GM23338 (cell line): ENCODE results near the gene OAS2. TPM values are rescaled to one million over a fixed set of nuclear protein-coding genes. Genes with fewer than 3 reads are reported as not detected.

Source experiments
- ATAC-seq: fragments of 200-7000 bp; cut with Tn5 transposase; 3 replicates; pipeline ENCODE4 v1.9.1; 2020
- DNase-seq: peaks from one replicate; pipeline ENCODE4 v3.0.0-alpha.2; 2015; ENCODE audit warnings: low spot score
- H2AFZ ChIP-seq: fragments of 200-600 bp; sonication (generic); 2 replicates; pipeline ENCODE4 v1.8.0; 2016; ENCODE audit warnings: antibody characterized with exemption, mild to moderate bottlenecking, moderate library complexity
- H3F3A ChIP-seq: fragments of 200-600 bp; sonication (generic); replicated peaks from 2 replicates; pipeline ENCODE4 v1.8.0; 2017; ENCODE audit warnings: antibody characterized with exemption, mixed run types, low read depth
- H3K27ac ChIP-seq: fragments of 200-600 bp; sonication (generic); 2 replicates; pipeline ENCODE4 v1.6.1; 2016; ENCODE audit warnings: low read depth
- H3K27me3 ChIP-seq: fragments of 200-600 bp; sonication (generic); 2 replicates; pipeline ENCODE4 v1.8.0; 2016; ENCODE audit warnings: mild to moderate bottlenecking, mixed run types, moderate library complexity; ENCODE audit not compliant: insufficient read depth
- H3K36me3 ChIP-seq: fragments of 200-600 bp; sonication (generic); 2 replicates; pipeline ENCODE4 v1.8.0; 2016; ENCODE audit warnings: mild to moderate bottlenecking; ENCODE audit not compliant: insufficient read depth
- H3K4me1 ChIP-seq: fragments of 200-600 bp; sonication (generic); 2 replicates; pipeline ENCODE4 v1.8.0; 2016; ENCODE audit warnings: mild to moderate bottlenecking, moderate library complexity; ENCODE audit not compliant: insufficient read depth
- H3K4me2 ChIP-seq: fragments of 200-600 bp; sonication (generic); 2 replicates; pipeline ENCODE4 v1.7.1; 2017; ENCODE audit warnings: mixed run types
- H3K4me3 ChIP-seq: fragments of 200-600 bp; sonication (generic); 2 replicates; pipeline ENCODE4 v1.6.1; 2016; ENCODE audit warnings: mixed run types
- H3K79me2 ChIP-seq: fragments of 200-600 bp; sonication (generic); replicated peaks from 2 replicates; pipeline ENCODE4 v1.8.0; 2017; ENCODE audit warnings: mild to moderate bottlenecking; ENCODE audit not compliant: insufficient read depth
- H3K9me2 ChIP-seq: fragments of 200-600 bp; sonication (generic); 2 replicates; pipeline ENCODE4 v1.8.0; 2017; ENCODE audit not compliant: insufficient read depth
- H4K20me1 ChIP-seq: fragments of 200-600 bp; sonication (generic); replicated peaks from 2 replicates; pipeline ENCODE4 v1.8.0; 2017; ENCODE audit warnings: mild to moderate bottlenecking; ENCODE audit not compliant: insufficient read depth
- H3K27ac Mint-ChIP-seq: 2 replicates; pipeline ENCODE4 v1.8.0; 2020; ENCODE audit warnings: inconsistent platforms, mild to moderate bottlenecking, moderate library complexity, mixed read lengths
- H3K27me3 Mint-ChIP-seq: 3 replicates; pipeline ENCODE4 v1.8.0; 2022; ENCODE audit warnings: low read depth, mild to moderate bottlenecking, moderate library complexity, mixed read lengths, inconsistent platforms; ENCODE audit not compliant: insufficient read depth, poor library complexity
- H3K36me3 Mint-ChIP-seq: 3 replicates; pipeline ENCODE4 v1.8.0; 2021; ENCODE audit warnings: low read depth, mild to moderate bottlenecking, inconsistent platforms, moderate library complexity, mixed read lengths
- H3K4me1 Mint-ChIP-seq: 3 replicates; pipeline ENCODE4 v1.8.0; 2020; ENCODE audit warnings: mild to moderate bottlenecking, inconsistent platforms, mixed read lengths
- H3K4me3 Mint-ChIP-seq: 3 replicates; pipeline ENCODE4 v1.8.0; 2021; ENCODE audit warnings: moderate library complexity, mild to moderate bottlenecking, inconsistent platforms, mixed read lengths
- H3K9me3 Mint-ChIP-seq: 3 replicates; pipeline ENCODE4 v1.8.0; 2020; ENCODE audit warnings: moderate library complexity, mild to moderate bottlenecking, inconsistent platforms, mixed read lengths
- EZH2 ChIP-seq: fragments of 200-600 bp; sonication (generic); IDR thresholded peaks from one replicate; pipeline ENCODE4 v1.8.0; 2017; ENCODE audit warnings: antibody characterized with exemption, mild to moderate bottlenecking, low read depth; ENCODE audit not compliant: unreplicated experiment
- EZH2phosphoT487 ChIP-seq: fragments of 200-600 bp; sonication (generic); IDR thresholded peaks from one replicate; pipeline ENCODE4 v1.8.1; 2018; ENCODE audit warnings: antibody characterized with exemption; ENCODE audit not compliant: unreplicated experiment
- POLR2AphosphoS5 ChIP-seq: IDR thresholded peaks from 2 replicates; pipeline ENCODE4 v1.6.1; 2016; ENCODE audit warnings: antibody characterized with exemption, low read depth
- polyA plus RNA-seq: library from polyadenylated mRNA; unstranded; fragments of >200 nt; fragmentation: Nextera tagmentation; extraction: Ambion mirVana; gene quantifications from 2 replicates; pipeline ENCODE4 v1.2.1, GENCODE V29; 2016
- total RNA-seq: library from RNA; depleted of rRNA; stranded (reverse); fragments of >200 nt; shearing (Covaris generic); gene quantifications from 2 replicates; pipeline ENCODE4 v1.2.3, GENCODE V29; 2014
- TF ChIP-seq, protein P1 (sequence below): fragments of 250-450 bp; sonication (Bioruptor Pico); IDR thresholded peaks from 2 replicates; pipeline ENCODE4 v1.5.0; 2020; ENCODE audit warnings: mild to moderate bottlenecking, moderate library complexity
- TF ChIP-seq, protein P2 (sequence below): IDR thresholded peaks from one replicate; pipeline ENCODE4 v1.6.1; 2018; ENCODE audit warnings: antibody characterized with exemption; ENCODE audit not compliant: unreplicated experiment

The OAS2 gene
- total and polyA plus RNA-seq, 2 experiments from 2014 or later = 0.10 TPM; not detected in 1

DNA sequence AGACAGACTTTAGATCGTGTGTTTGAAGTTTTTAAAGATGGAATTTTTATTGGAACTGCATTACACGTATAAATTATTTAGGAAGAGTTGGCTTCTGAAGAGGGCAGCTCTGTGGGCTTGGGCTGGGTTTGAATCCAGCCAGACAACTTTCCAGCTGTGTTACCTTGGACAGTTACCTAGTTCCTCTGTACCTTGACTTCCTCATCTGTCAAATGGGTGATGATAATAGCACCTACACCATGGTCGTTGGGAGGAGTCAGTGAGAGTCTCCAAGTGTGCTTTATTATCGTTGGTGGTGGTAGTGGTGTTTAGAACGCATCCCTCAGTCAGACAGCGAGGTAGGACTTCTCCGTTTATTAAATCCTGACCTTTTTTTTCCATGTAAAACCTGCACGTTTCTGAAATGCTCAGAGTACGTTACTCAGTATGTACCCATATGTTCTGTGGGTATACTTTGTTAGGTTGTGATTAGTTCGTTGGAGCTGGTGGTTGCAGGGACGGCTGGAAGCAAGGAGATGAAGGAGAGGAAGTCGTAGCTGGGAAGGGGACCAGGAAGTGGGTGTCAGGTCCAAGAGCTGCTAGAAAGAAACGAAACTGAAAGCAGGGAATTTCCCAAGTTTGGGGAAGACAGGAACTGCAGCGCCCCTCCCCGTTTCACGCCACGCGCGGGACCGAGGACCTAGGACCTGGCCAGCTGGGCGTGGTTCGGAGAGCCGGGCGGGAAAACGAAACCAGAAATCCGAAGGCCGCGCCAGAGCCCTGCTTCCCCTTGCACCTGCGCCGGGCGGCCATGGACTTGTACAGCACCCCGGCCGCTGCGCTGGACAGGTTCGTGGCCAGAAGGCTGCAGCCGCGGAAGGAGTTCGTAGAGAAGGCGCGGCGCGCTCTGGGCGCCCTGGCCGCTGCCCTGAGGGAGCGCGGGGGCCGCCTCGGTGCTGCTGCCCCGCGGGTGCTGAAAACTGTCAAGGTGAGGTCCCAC lies 40.3 kb upstream of the OAS2 start, which contains the start of gene OAS3:
TSS of gene OAS3 (plus strand) at position 734 of the 979 bp plus-strand sequence. CDS start at position 791, 57 bp downstream.
- H3K27ac Mint-ChIP-seq = no peak within 1 kb of the TSS
- peaks cover 20% of the 10 kb centered on the region for H3K27me3 Mint-ChIP-seq
- peak within 1 kb of the TSS; percentile 69 for H3K4me3 Mint-ChIP-seq

DNA sequence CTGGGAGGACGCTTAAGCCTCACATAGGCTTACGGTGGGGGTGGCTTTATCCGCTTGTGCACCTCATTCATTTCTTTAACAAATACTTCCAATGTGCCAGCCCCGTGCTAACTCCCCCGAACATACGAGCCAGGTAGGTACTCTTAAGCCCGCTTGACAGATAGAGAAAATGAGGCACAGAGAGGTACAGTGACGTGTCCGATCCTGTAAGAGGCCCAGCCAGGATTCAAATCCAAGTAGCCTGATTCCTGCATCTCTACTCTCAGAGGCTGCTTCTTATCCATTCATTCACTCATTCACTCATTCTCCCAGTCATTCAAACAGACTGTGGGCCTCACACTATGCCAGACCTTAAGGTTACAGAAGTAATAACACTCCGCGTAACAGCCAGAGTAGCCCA lies 39.6 kb upstream of the OAS2 start:
- peaks cover 4% of the 10 kb centered on the region for H3K4me1 Mint-ChIP-seq
- no peaks in the 10 kb centered on the region for H3K36me3 Mint-ChIP-seq
- Histone ChIP-seq H3K79me2 (no peaks in the 10 kb centered on the region), H3F3A (no peaks in the 10 kb centered on the region), H3K4me1 (no peaks in the 10 kb centered on the region), H2AFZ (peak overlapping the region; percentile 99), H3K36me3 (no peaks in the 10 kb centered on the region), H4K20me1 (no peaks in the 10 kb centered on the region), H3K27ac (no peak overlapping the region), H3K4me3 (peak overlapping the region; percentile 69), H3K4me2 (peak overlapping the region; percentile 88), H3K27me3 (peaks cover 22% of the 10 kb centered on the region), H3K9me2 (no peaks in the 10 kb centered on the region)
- no peak for DNase-seq
- peak overlapping the region; percentile 69 for H3K4me3 Mint-ChIP-seq
- ATAC-seq = no peak
- H3K9me3 Mint-ChIP-seq = no peaks in the 10 kb centered on the region
- peaks cover 20% of the 10 kb centered on the region for H3K27me3 Mint-ChIP-seq
- no peak overlapping the region for H3K27ac Mint-ChIP-seq
- TF ChIP-seq EZH2phosphoT487 (no peak), EZH2 (no peak)
- TF ChIP-seq, protein P1, sequence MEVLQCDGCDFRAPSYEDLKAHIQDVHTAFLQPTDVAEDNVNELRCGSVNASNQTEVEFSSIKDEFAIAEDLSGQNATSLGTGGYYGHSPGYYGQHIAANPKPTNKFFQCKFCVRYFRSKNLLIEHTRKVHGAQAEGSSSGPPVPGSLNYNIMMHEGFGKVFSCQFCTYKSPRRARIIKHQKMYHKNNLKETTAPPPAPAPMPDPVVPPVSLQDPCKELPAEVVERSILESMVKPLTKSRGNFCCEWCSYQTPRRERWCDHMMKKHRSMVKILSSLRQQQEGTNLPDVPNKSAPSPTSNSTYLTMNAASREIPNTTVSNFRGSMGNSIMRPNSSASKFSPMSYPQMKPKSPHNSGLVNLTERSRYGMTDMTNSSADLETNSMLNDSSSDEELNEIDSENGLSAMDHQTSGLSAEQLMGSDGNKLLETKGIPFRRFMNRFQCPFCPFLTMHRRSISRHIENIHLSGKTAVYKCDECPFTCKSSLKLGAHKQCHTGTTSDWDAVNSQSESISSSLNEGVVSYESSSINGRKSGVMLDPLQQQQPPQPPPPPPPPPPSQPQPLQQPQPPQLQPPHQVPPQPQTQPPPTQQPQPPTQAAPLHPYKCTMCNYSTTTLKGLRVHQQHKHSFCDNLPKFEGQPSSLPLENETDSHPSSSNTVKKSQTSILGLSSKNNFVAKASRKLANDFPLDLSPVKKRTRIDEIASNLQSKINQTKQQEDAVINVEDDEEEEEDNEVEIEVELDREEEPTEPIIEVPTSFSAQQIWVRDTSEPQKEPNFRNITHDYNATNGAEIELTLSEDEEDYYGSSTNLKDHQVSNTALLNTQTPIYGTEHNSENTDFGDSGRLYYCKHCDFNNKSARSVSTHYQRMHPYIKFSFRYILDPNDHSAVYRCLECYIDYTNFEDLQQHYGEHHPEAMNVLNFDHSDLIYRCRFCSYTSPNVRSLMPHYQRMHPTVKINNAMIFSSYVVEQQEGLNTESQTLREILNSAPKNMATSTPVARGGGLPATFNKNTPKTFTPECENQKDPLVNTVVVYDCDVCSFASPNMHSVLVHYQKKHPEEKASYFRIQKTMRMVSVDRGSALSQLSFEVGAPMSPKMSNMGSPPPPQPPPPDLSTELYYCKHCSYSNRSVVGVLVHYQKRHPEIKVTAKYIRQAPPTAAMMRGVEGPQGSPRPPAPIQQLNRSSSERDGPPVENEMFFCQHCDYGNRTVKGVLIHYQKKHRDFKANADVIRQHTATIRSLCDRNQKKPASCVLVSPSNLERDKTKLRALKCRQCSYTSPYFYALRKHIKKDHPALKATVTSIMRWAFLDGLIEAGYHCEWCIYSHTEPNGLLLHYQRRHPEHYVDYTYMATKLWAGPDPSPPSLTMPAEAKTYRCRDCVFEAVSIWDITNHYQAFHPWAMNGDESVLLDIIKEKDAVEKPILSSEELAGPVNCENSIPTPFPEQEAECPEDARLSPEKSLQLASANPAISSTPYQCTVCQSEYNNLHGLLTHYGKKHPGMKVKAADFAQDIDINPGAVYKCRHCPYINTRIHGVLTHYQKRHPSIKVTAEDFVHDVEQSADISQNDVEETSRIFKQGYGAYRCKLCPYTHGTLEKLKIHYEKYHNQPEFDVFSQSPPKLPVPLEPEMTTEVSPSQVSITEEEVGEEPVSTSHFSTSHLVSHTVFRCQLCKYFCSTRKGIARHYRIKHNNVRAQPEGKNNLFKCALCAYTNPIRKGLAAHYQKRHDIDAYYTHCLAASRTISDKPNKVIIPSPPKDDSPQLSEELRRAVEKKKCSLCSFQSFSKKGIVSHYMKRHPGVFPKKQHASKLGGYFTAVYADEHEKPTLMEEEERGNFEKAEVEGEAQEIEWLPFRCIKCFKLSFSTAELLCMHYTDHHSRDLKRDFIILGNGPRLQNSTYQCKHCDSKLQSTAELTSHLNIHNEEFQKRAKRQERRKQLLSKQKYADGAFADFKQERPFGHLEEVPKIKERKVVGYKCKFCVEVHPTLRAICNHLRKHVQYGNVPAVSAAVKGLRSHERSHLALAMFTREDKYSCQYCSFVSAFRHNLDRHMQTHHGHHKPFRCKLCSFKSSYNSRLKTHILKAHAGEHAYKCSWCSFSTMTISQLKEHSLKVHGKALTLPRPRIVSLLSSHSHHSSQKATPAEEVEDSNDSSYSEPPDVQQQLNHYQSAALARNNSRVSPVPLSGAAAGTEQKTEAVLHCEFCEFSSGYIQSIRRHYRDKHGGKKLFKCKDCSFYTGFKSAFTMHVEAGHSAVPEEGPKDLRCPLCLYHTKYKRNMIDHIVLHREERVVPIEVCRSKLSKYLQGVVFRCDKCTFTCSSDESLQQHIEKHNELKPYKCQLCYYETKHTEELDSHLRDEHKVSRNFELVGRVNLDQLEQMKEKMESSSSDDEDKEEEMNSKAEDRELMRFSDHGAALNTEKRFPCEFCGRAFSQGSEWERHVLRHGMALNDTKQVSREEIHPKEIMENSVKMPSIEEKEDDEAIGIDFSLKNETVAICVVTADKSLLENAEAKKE (CRISPR knock-in tag) = no peak

More for the DNA sequence above, 40.3 kb upstream of the OAS2 start, which contains the start of gene OAS3:
- H3K36me3 ChIP-seq = no peaks in the 10 kb centered on the region
- no peaks in the 10 kb centered on the region for H3K79me2 ChIP-seq
- no peaks in the 10 kb centered on the region for H4K20me1 ChIP-seq
- no peak within 1 kb of the TSS for H3K27ac ChIP-seq
- H3F3A ChIP-seq = no peaks in the 10 kb centered on the region
- H3K4me1 Mint-ChIP-seq = peaks cover 4% of the 10 kb centered on the region
- peak within 1 kb of the TSS; percentile 69 for H3K4me3 ChIP-seq
- no peaks in the 10 kb centered on the region for H3K9me2 ChIP-seq
- peak within 1 kb of the TSS; percentile 99 for H2AFZ ChIP-seq
- no peaks in the 10 kb centered on the region for H3K4me1 ChIP-seq
- H3K4me2 ChIP-seq = peak within 1 kb of the TSS; percentile 88
- H3K27me3 ChIP-seq = peaks cover 22% of the 10 kb centered on the region
- peak; percentile 90 for ATAC-seq
- H3K9me3 Mint-ChIP-seq = no peaks in the 10 kb centered on the region
- no peaks in the 10 kb centered on the region for H3K36me3 Mint-ChIP-seq
- TF ChIP-seq POLR2AphosphoS5 = no peak
- TF ChIP-seq, protein P2, sequence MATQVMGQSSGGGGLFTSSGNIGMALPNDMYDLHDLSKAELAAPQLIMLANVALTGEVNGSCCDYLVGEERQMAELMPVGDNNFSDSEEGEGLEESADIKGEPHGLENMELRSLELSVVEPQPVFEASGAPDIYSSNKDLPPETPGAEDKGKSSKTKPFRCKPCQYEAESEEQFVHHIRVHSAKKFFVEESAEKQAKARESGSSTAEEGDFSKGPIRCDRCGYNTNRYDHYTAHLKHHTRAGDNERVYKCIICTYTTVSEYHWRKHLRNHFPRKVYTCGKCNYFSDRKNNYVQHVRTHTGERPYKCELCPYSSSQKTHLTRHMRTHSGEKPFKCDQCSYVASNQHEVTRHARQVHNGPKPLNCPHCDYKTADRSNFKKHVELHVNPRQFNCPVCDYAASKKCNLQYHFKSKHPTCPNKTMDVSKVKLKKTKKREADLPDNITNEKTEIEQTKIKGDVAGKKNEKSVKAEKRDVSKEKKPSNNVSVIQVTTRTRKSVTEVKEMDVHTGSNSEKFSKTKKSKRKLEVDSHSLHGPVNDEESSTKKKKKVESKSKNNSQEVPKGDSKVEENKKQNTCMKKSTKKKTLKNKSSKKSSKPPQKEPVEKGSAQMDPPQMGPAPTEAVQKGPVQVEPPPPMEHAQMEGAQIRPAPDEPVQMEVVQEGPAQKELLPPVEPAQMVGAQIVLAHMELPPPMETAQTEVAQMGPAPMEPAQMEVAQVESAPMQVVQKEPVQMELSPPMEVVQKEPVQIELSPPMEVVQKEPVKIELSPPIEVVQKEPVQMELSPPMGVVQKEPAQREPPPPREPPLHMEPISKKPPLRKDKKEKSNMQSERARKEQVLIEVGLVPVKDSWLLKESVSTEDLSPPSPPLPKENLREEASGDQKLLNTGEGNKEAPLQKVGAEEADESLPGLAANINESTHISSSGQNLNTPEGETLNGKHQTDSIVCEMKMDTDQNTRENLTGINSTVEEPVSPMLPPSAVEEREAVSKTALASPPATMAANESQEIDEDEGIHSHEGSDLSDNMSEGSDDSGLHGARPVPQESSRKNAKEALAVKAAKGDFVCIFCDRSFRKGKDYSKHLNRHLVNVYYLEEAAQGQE = peak; percentile 22
- peak; percentile 72 for DNase-seq
